H9 (cell line): Measurements from ENCODE around the gene WDR37. TPM values are rescaled to one million over a fixed set of nuclear protein-coding genes. Genes with fewer than 3 reads are reported as not detected.

Source experiments
- DNase-seq: peaks from one replicate; pipeline ENCODE4 v3.0.0-alpha.2; 2017
- H2AFZ ChIP-seq: one replicate; pipeline ENCODE4 v1.6.1; 2013; ENCODE audit warnings: mild to moderate bottlenecking, low read length, control low read depth, moderate library complexity
- H2AK5ac ChIP-seq: 2 replicates; pipeline ENCODE4 v1.6.1; 2013; ENCODE audit warnings: low read length, control low read depth, mixed read lengths; ENCODE audit not compliant: insufficient read length
- H2BK120ac ChIP-seq: one replicate; pipeline ENCODE4 v1.6.1; 2013; ENCODE audit warnings: low read depth, mild to moderate bottlenecking, low read length, control low read depth, inconsistent platforms; ENCODE audit not compliant: poor library complexity, severe bottlenecking
- H2BK12ac ChIP-seq: 2 replicates; pipeline ENCODE4 v1.6.1; 2013; ENCODE audit warnings: low read length, control low read depth, mixed read lengths, low read depth; ENCODE audit not compliant: insufficient read length
- H2BK15ac ChIP-seq: 2 replicates; pipeline ENCODE4 v1.6.1; 2013; ENCODE audit warnings: low read depth, low read length, control low read depth
- H2BK20ac ChIP-seq: one replicate; pipeline ENCODE4 v1.6.1; 2013; ENCODE audit warnings: low read depth, mild to moderate bottlenecking, low read length, control low read depth, inconsistent platforms; ENCODE audit not compliant: poor library complexity, severe bottlenecking
- H2BK5ac ChIP-seq: 2 replicates; pipeline ENCODE4 v1.6.1; 2013; ENCODE audit warnings: low read length, control low read depth, mixed read lengths; ENCODE audit not compliant: insufficient read length
- H3K14ac ChIP-seq: 2 replicates; pipeline ENCODE4 v1.6.1; 2013; ENCODE audit warnings: low read length, control low read depth; ENCODE audit not compliant: insufficient read depth
- H3K18ac ChIP-seq: 2 replicates; pipeline ENCODE4 v1.6.1; 2013; ENCODE audit warnings: low read depth, mild to moderate bottlenecking, mixed read lengths, low read length, control low read depth; ENCODE audit not compliant: insufficient read length
- H3K23ac ChIP-seq: 2 replicates; pipeline ENCODE4 v1.6.1; 2013; ENCODE audit warnings: low read length, control low read depth, mixed read lengths, low read depth; ENCODE audit not compliant: insufficient read length
- H3K23me2 ChIP-seq: 2 replicates; pipeline ENCODE4 v1.6.1; 2013; ENCODE audit warnings: low read depth, mild to moderate bottlenecking, mixed read lengths, low read length, control low read depth; ENCODE audit not compliant: insufficient read length, poor library complexity, severe bottlenecking
- H3K27ac ChIP-seq: 2 replicates; pipeline ENCODE4 v1.5.1; 2013; ENCODE audit warnings: low read length, control low read depth, mixed read lengths, low read depth; ENCODE audit not compliant: insufficient read length
- H3K27me3 ChIP-seq: 2 replicates; pipeline ENCODE4 v1.6.1; 2013; ENCODE audit warnings: low read length, control low read depth, inconsistent platforms; ENCODE audit not compliant: insufficient read depth
- H3K4ac ChIP-seq: 2 replicates; pipeline ENCODE4 v1.6.1; 2013; ENCODE audit warnings: low read depth, mild to moderate bottlenecking, control low read depth, inconsistent platforms, low read length, moderate library complexity
- H3K4me1 ChIP-seq: 2 replicates; pipeline ENCODE4 v1.6.1; 2013; ENCODE audit warnings: low read length, control low read depth, inconsistent platforms; ENCODE audit not compliant: insufficient read depth
- H3K4me2 ChIP-seq: 2 replicates; pipeline ENCODE4 v1.6.1; 2013; ENCODE audit warnings: low read length, control low read depth, mixed read lengths; ENCODE audit not compliant: insufficient read length, insufficient read depth
- H3K56ac ChIP-seq: 2 replicates; pipeline ENCODE4 v1.6.1; 2013; ENCODE audit warnings: low read depth, mild to moderate bottlenecking, mixed read lengths, low read length, control low read depth; ENCODE audit not compliant: insufficient read length
- H3K79me1 ChIP-seq: 2 replicates; pipeline ENCODE4 v1.6.1; 2013; ENCODE audit warnings: low read depth, mild to moderate bottlenecking, moderate library complexity, low read length, control low read depth, inconsistent platforms; ENCODE audit not compliant: insufficient read depth, poor library complexity, severe bottlenecking
- H3K79me2 ChIP-seq: 2 replicates; pipeline ENCODE4 v1.6.1; 2013; ENCODE audit warnings: low read length, control low read depth, inconsistent platforms; ENCODE audit not compliant: insufficient read depth
- H3K9ac ChIP-seq: 2 replicates; pipeline ENCODE4 v1.6.1; 2013; ENCODE audit warnings: low read length, control low read depth, mixed read lengths; ENCODE audit not compliant: insufficient read length; ENCODE audit errors: extremely low read depth
- H3K9me3 ChIP-seq: one replicate; pipeline ENCODE4 v1.6.1; 2013; ENCODE audit warnings: low read depth, low read length, inconsistent platforms; ENCODE audit not compliant: control insufficient read depth
- H3T11ph ChIP-seq: one replicate; pipeline ENCODE4 v1.6.1; 2013; ENCODE audit warnings: mild to moderate bottlenecking, low read length, control low read depth, inconsistent platforms
- H4K20me1 ChIP-seq: one replicate; pipeline ENCODE4 v1.6.1; 2013; ENCODE audit not compliant: control insufficient read depth, insufficient read length, insufficient read depth
- H4K5ac ChIP-seq: 2 replicates; pipeline ENCODE4 v1.6.1; 2013; ENCODE audit warnings: low read depth, mild to moderate bottlenecking, mixed read lengths, low read length, control low read depth; ENCODE audit not compliant: insufficient read length
- H4K8ac ChIP-seq: replicated peaks from 2 replicates; pipeline ENCODE4 v1.6.1; 2013; ENCODE audit warnings: low read length, control low read depth, mixed read lengths, low read depth; ENCODE audit not compliant: insufficient read length
- H4K91ac ChIP-seq: 2 replicates; pipeline ENCODE4 v1.6.1; 2013; ENCODE audit warnings: low read depth, mild to moderate bottlenecking, moderate library complexity, mixed read lengths, low read length, control low read depth; ENCODE audit not compliant: insufficient read length
- H3K27ac Mint-ChIP-seq, 3 experiments: 2 replicates in 2 of 3; 3 replicates in 1 of 3; pipeline ENCODE4 v1.8.0; 2020 to 2021; ENCODE audit warnings: mixed read lengths in 3 of 3, mild to moderate bottlenecking in 1 of 3, moderate library complexity in 1 of 3
- H3K27me3 Mint-ChIP-seq: 2 replicates; pipeline ENCODE4 v1.8.0; 2021; ENCODE audit warnings: low read depth, mild to moderate bottlenecking, moderate library complexity, mixed read lengths
- H3K36me3 Mint-ChIP-seq, 3 experiments: 2 replicates in 2 of 3; 3 replicates in 1 of 3; pipeline ENCODE4 v1.8.0; 2020 to 2021; ENCODE audit warnings: low read depth in 3 of 3, mixed read lengths in 3 of 3; ENCODE audit not compliant: insufficient read depth in 1 of 3
- H3K4me1 Mint-ChIP-seq, 2 experiments: 2 replicates each; pipeline ENCODE4 v1.8.0; 2020; ENCODE audit warnings: mixed read lengths in 2 of 2
- H3K4me3 Mint-ChIP-seq, 2 experiments: 2 replicates in 1 of 2; 3 replicates in 1 of 2; pipeline ENCODE4 v1.8.0; 2020 to 2021; ENCODE audit warnings: mild to moderate bottlenecking in 2 of 2, mixed read lengths in 2 of 2, moderate library complexity in 1 of 2
- H3K9me3 Mint-ChIP-seq, 2 experiments: 2 replicates in 1 of 2; 3 replicates in 1 of 2; pipeline ENCODE4 v1.8.0; 2020; ENCODE audit warnings: mild to moderate bottlenecking in 2 of 2, mixed read lengths in 2 of 2, moderate library complexity in 1 of 2
- WGBS: extraction: QIAGEN DNeasy Blood & Tissue Kit; methylation state at CpG from one replicate; pipeline ENCODE4 v1.1.7; 2013; ENCODE audit warnings: missing lambda C conversion rate, low lambda C conversion rate, mixed read lengths; ENCODE audit not compliant: insufficient read length; ENCODE audit errors: extremely low coverage; 5-methylcytosine and 5-hydroxymethylcytosine counted together
- total RNA-seq: library from RNA; stranded (reverse); gene quantifications from 2 replicates; pipeline ENCODE4 v1.2.1, GENCODE V29; 2021
- TF ChIP-seq, protein P1 (sequence below): fragments of 200-600 bp; sonication (generic); conservative IDR thresholded peaks from 3 replicates; pipeline ENCODE4 v1.8.0; 2021; ENCODE audit warnings: antibody characterized with exemption, mild to moderate bottlenecking

Gene WDR37
- total RNA-seq, 1 experiment from 2014 or later, result 13.1 TPM

DNA sequence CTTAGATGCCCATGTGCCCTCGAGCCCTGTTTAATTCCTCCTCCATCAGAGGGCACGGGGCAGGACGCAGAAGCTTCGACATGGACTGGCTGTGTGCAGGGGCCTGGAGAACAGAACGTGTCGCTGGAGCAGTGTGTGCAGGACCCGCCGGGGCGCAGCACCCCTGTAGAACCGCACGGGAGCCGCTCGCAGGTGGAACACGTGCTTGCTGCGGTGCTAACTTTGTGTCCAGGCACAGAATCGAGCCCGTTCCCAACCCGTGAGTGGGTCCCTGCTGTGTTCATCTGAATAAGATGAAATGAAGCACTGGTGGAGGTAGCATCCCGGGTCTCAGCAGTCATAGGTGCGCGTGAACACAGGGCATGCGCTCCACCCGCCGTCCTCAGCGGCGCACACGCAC lies 116.9 kb downstream of the WDR37 start:
- no peak overlapping the region for H2BK20ac ChIP-seq
- H3K79me2 ChIP-seq, result no peaks in the 10 kb centered on the region
- no peak overlapping the region for H2BK5ac ChIP-seq
- no peak overlapping the region for H3K27ac ChIP-seq
- peaks cover 0 to 13% of the 10 kb centered on the region in 2 experiments; a peak in 2 of 4 replicates for H3K4me1 Mint-ChIP-seq
- TF ChIP-seq, protein P1, sequence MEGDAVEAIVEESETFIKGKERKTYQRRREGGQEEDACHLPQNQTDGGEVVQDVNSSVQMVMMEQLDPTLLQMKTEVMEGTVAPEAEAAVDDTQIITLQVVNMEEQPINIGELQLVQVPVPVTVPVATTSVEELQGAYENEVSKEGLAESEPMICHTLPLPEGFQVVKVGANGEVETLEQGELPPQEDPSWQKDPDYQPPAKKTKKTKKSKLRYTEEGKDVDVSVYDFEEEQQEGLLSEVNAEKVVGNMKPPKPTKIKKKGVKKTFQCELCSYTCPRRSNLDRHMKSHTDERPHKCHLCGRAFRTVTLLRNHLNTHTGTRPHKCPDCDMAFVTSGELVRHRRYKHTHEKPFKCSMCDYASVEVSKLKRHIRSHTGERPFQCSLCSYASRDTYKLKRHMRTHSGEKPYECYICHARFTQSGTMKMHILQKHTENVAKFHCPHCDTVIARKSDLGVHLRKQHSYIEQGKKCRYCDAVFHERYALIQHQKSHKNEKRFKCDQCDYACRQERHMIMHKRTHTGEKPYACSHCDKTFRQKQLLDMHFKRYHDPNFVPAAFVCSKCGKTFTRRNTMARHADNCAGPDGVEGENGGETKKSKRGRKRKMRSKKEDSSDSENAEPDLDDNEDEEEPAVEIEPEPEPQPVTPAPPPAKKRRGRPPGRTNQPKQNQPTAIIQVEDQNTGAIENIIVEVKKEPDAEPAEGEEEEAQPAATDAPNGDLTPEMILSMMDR, result no peak
- H3K27ac Mint-ChIP-seq, result peak overlapping the region in 1 of 3 experiments; percentile 29; a peak in 1 of 7 replicates
- no peak overlapping the region for H4K5ac ChIP-seq
- no peaks in the 10 kb centered on the region for H3K9me3 ChIP-seq
- no peak overlapping the region for H4K8ac ChIP-seq
- H3K9ac ChIP-seq, result no peak overlapping the region
- H3K27me3 Mint-ChIP-seq, result peaks cover 4% of the 10 kb centered on the region
- no peaks in the 10 kb centered on the region for H3K4me1 ChIP-seq
- no peaks in the 10 kb centered on the region for H4K20me1 ChIP-seq
- H3K27me3 ChIP-seq, result no peaks in the 10 kb centered on the region
- H3K36me3 Mint-ChIP-seq, result no peaks in the 10 kb centered on the region
- no peaks in the 10 kb centered on the region for H3K79me1 ChIP-seq
- H2AFZ ChIP-seq, result no peak overlapping the region
- no peak overlapping the region for H3K56ac ChIP-seq
- no peak overlapping the region for H2BK120ac ChIP-seq
- no peak overlapping the region for H3K4me2 ChIP-seq
- no peak overlapping the region for H3T11ph ChIP-seq
- H2BK15ac ChIP-seq, result no peak overlapping the region
- H3K4ac ChIP-seq, result no peak overlapping the region
- no peak overlapping the region; the same call in 1 of the 2 replicates for H3K14ac ChIP-seq
- no peak for DNase-seq
- no peaks in the 10 kb centered on the region for H3K9me3 Mint-ChIP-seq
- no peak overlapping the region for H3K18ac ChIP-seq
- H3K23me2 ChIP-seq, result no peaks in the 10 kb centered on the region
- no CpG with 5 or more reads among the region's 27 CpGs for WGBS
- H2AK5ac ChIP-seq, result no peak overlapping the region
- H4K91ac ChIP-seq, result no peak overlapping the region
- H3K4me3 Mint-ChIP-seq, result no peak overlapping the region
- no peak overlapping the region for H3K23ac ChIP-seq
- no peak overlapping the region for H2BK12ac ChIP-seq
